T-helper 2 cell (primary cell): Measurements from ENCODE around the gene ABCA12.
"Not testable (repeated sequence)": the region's sequence is repeated elsewhere in the genome, so short reads cannot be mapped to it uniquely, and the experiment has no call there.

ENCODE experiments used
- DNase-seq, 5 experiments: peaks; one replicate each; pipeline versions ENCODE4 v3.0.0 to v3.0.0-alpha.2; 2012 to 2022
- total RNA-seq, 2 donors: gene quantifications; one replicate each; lab custom pipeline; 2026; lab: John Stamatoyannopoulos, UW

The ABCA12 gene, protein sequence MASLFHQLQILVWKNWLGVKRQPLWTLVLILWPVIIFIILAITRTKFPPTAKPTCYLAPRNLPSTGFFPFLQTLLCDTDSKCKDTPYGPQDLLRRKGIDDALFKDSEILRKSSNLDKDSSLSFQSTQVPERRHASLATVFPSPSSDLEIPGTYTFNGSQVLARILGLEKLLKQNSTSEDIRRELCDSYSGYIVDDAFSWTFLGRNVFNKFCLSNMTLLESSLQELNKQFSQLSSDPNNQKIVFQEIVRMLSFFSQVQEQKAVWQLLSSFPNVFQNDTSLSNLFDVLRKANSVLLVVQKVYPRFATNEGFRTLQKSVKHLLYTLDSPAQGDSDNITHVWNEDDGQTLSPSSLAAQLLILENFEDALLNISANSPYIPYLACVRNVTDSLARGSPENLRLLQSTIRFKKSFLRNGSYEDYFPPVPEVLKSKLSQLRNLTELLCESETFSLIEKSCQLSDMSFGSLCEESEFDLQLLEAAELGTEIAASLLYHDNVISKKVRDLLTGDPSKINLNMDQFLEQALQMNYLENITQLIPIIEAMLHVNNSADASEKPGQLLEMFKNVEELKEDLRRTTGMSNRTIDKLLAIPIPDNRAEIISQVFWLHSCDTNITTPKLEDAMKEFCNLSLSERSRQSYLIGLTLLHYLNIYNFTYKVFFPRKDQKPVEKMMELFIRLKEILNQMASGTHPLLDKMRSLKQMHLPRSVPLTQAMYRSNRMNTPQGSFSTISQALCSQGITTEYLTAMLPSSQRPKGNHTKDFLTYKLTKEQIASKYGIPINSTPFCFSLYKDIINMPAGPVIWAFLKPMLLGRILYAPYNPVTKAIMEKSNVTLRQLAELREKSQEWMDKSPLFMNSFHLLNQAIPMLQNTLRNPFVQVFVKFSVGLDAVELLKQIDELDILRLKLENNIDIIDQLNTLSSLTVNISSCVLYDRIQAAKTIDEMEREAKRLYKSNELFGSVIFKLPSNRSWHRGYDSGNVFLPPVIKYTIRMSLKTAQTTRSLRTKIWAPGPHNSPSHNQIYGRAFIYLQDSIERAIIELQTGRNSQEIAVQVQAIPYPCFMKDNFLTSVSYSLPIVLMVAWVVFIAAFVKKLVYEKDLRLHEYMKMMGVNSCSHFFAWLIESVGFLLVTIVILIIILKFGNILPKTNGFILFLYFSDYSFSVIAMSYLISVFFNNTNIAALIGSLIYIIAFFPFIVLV (N-terminal part only)
- 0 to 0.13 reads per million in 2 donors for total RNA-seq

- DNase-seq = no peak
These were observed at the start of gene ABCA12 for GRCh38 chr2:215138479-215138878. Gene ABCA12, minus strand, starts transcription at chr2:215138626. Its CDS starts 418 bp downstream, at chr2:215138208.

DNA sequence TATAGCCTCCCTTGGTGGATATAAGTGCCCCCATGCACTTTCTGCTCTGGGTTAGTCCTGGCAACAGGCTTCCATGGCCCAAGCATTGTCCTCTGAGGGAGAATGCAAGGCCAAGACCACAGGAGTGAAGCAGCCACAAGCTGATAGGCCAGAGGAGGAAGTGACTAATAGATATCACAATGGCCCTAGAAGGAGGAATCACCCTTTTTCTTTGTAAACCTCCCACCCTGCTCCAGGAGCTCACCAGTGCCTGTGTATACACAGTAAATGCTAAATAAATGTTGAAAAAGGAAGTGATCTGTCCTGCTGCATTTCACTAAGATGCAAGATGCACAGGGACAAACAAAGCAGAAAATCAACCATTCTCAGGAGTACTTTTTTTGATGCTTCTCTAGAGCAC is 49.7 kb upstream of the ABCA12 start:
- no peak for DNase-seq

DNA sequence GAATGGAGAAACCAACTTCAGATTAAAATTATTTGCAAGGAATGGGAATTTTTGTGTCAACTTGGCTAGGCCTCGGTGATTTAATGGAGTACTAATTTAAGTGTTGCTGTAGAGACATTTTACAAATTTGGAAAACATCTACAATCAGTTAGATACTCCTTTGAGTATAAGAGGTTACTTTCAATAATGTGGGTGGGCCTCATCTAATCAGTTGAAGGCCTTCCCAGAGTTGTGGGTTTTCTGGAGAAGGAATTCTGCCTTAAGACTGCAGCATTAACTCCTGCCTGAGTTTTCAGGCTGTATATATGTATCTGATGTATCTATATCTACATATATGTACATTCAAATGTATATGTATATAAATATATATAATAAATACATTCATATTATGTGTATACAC is 47.6 kb upstream of the ABCA12 start:
- DNase-seq = no peak

GRCh38 chr2:215178121-215178520 is 39.7 kb upstream of the ABCA12 start:
- DNase-seq = no peak

GRCh38 chr2:215171796-215172195 is 33.4 kb upstream of the ABCA12 start:
- no peak for DNase-seq

GRCh38 chr2:215171151-215171550 is 32.7 kb upstream of the ABCA12 start:
- DNase-seq = peak in 1 of 5 experiments; percentile 25

DNA sequence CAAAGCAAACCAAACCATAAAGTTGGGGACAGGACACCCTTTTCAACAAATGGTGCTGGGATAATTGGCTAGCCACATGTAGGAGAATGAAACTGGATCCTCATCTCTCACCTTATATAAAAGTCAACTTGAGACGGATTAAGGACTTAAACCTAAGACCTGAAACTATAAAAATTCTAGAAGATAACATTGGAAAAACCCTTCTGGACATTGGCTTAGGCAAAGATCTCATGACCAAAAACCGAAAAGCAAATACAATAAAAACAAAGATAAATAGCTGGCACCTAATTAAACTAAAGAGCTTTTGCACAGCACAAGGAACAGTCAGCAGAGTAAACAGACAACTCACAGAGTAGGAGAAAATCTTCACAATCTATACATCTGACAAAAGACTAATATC is 28.1 kb upstream of the ABCA12 start:
- not testable (repeated sequence) for DNase-seq

DNA sequence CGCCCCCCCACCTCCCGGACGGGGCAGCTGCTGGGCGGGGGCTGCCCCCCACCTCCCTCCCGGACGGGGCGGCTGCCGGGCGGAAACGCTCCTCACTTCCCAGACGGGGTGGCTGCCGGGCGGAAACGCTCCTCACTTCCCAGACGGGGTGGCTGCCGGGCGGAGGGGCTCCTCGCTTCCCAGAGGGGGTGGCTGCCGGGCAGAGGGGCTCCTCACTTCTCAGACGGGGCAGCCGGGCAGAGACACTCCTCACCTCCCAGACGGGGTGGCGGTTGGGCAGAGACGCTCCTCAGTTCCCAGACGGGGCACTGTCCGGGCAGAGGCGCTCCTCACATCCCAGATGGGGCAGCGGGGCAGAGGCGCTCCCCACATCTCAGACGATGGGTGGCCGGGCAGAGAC is 24.9 kb upstream of the ABCA12 start:
- not testable (repeated sequence) for DNase-seq

DNA sequence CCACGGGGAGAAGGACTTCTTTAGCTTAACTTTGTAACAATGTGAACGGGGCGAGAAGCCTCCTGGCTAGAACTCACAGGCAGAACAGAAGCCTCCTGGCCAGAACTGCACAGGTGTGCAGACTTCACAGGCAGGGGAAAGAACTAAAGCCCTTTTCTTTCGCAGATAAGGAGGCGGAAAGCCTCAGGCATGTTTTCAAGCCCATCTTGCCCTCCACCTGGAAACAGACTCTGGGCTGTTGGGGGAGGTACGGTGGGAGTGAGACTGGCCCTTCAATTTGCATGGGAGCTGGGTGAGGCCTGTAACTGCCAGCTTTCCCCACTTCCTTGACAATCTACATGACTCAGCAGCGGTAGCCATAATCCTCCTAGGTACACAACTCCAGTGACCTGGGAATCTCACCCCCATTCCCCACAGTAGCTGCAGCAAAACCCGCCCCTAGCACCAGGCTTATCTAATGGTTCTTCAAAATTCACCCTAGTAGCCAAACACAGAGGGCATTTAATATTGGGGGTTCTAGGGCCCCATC is 22.9 kb upstream of the ABCA12 start:
- no peak for DNase-seq

- DNase-seq = no peak
These were observed 21.7 kb upstream of the ABCA12 start for GRCh38 chr2:215160081-215160480.

DNA sequence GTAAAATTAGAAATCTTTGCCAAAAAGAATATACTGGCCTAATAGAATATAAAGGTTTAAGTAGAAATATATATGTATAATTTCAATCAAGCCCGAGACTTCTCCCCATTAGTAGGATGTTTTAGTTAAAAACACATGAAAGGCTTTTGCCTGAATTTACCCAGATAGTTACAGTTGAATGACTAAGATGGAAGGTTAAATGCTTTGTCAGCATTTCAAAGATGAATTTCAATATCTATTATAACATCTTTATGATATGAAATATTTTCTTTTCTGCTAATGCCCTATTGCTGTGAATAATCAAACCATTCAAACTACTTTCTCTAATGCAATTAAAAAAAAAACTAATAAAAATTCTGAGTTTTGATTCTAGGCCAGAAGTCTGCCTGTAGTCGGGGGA is 18.0 kb upstream of the ABCA12 start:
- no peak for DNase-seq

DNA sequence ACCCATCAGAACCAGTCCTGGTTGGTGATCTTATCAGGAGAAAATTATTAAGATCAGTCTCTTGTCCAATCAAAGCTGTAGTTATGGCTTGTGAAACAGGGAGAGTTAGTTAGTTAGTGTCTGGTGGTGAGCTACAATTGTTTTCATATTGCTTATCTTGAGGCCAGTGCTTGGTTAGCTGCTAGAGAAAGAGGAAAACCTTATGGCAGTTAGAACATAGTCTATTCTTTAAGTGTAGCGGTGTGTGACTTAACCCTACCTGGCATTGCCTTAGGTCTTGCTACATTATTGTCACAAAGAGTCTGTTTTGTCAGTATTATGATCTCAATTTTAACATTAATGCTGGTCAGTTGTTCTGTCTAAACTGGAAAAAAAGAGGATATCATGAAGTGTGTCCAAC is 11.5 kb upstream of the ABCA12 start:
- DNase-seq = no peak

- no peak for DNase-seq
These were observed 11.1 kb upstream of the ABCA12 start for GRCh38 chr2:215149486-215149885.

GRCh38 chr2:215149060-215149459 is 10.6 kb upstream of the ABCA12 start:
- no peak for DNase-seq

GRCh38 chr2:215145611-215146010 is 7.2 kb upstream of the ABCA12 start:
- no peak for DNase-seq

DNA sequence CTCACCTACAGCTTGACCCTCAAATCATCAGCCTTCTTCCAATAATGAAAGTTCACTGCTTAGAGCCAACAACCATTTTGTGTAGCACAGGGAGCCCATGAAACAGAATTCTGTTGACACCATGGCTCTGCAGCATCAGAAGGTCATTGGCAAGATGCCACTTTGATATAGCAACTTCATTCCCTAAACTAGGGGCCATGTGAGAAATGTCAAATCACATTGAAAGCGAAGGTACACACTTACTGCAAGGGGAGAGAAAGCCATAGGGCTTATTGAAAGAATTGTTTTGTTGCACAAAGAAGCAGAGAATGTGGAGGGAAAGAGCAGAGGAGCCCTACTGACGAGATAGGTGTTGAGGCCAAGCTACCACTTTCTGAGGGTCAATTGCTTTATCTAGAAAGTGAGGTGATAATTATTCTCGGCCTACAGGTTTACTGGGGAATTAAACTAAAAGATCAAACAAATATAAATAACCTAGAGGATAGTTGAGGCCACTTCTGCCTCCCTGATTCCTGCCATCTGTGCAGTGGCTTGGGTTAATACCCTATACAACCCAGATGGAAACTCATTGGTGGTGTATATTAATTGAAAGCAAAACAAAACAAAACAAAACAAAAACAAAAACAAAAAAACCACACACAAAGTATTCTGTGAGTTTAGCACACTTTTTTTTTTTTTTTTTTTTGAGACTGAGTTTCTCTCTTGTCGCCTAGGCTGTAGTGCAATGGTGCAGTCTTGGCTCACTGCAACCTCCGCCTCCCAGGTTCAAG is 5.9 kb upstream of the ABCA12 start:
- no peak for DNase-seq

DNA sequence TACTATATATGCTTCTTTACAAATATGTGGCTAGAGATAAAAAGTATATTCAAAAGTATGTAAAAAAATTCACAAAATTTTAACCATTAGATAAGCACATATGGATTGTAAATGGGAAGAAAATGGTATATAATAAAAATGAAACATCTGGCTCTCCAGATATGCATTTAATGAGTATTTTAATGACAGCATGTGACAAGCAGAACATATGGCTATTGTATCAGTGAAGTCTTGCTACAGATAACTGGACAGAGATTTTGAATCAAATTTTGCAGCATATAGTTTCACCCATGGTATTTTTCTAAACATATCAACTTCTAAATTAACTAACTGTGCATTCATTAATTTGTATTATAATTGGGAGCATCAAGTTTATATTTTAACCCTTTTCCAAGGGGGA is 5.0 kb upstream of the ABCA12 start:
- DNase-seq = no peak

- no peak for DNase-seq
These were observed 3.3 kb upstream of the ABCA12 start for GRCh38 chr2:215141706-215142105.

DNA sequence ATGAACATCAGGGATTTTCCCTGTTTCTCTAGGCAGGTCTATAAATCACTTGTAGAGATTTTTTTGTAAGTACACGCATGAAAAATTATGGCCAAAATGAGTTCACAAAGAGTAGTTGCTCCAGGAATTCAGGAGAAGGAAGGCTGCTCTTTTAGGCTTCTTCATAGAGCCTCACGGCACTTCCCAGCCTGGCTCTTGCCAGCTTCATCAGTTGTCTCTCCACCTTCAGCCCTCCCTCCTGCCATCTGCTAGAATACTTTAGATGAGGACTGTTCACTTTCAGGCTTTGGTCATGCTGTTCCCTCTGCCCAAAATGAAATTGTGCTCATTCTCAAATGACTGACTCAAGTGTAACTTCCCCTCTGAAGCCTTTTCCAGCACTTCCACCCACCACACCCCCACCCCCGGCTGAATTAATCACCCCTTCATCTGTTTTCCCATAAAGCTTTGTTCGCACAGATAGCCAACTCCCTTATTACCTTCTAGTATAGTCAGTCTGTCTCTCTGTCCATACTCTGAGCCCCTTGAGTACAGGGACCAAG is 1.8 kb upstream of the ABCA12 start:
- no peak for DNase-seq

- no peak for DNase-seq
These were observed 585 bp downstream of the ABCA12 start for GRCh38 chr2:215137741-215138340.

GRCh38 chr2:215137329-215137686 is 1.1 kb downstream of the ABCA12 start:
- no peak for DNase-seq
